Stimulated activated effector memory CD8-positive, alpha-beta T cell treated with anti-CD3 and anti-CD28 coated beads, Interleukin-12 subunit alpha, Interleukin-12 subunit beta, amount 100 ng/mL, for 72 hours (primary cell): ENCODE data around the gene P3R3URF.
"Not testable (repeated sequence)": the region's sequence is repeated elsewhere in the genome, so short reads cannot be mapped to it uniquely, and the experiment has no call there.

ENCODE experiments used
- ATAC-seq: fragments of 150-1000 bp; cut with Tn5 transposase; 2 replicates; pipeline ENCODE4 v1.10.0; 2021
- DNase-seq, 2 donors: peaks; one replicate each; pipeline ENCODE4 v3.0.0; 2021 to 2022; ENCODE audit warnings: low spot score in 2 of 2
- H3K27ac Mint-ChIP-seq: one replicate; pipeline ENCODE4 v1.8.0; 2022; ENCODE audit warnings: mild to moderate bottlenecking, mixed read lengths
- H3K36me3 Mint-ChIP-seq: one replicate; pipeline ENCODE4 v1.8.0; 2022; ENCODE audit warnings: mild to moderate bottlenecking, mixed read lengths
- H3K4me1 Mint-ChIP-seq: one replicate; pipeline ENCODE4 v1.8.0; 2022; ENCODE audit warnings: mixed read lengths
- H3K4me3 Mint-ChIP-seq: one replicate; pipeline ENCODE4 v1.8.0; 2022; ENCODE audit warnings: mild to moderate bottlenecking, mixed read lengths
- H3K9me3 Mint-ChIP-seq: one replicate; pipeline ENCODE4 v1.8.0; 2022; ENCODE audit warnings: mixed read lengths

The P3R3URF gene

GRCh38 chr1:46176211-46176865 is at the start of gene P3R3URF:
P3R3URF (minus strand) TSS chr1:46176488; CDS start chr1:46176471, 17 bp downstream.
- Mint-ChIP-seq H3K9me3 (no peaks in the 10 kb centered on the region), H3K4me1 (no peaks in the 10 kb centered on the region), H3K4me3 (no peak within 1 kb of the TSS), H3K27ac (no peak within 1 kb of the TSS), H3K36me3 (no peaks in the 10 kb centered on the region)
- no peak for DNase-seq
- ATAC-seq = no peak

- no peak for ATAC-seq
- Mint-ChIP-seq H3K36me3 (no peaks in the 10 kb centered on the region), H3K4me1 (peaks cover 6% of the 10 kb centered on the region), H3K4me3 (no peak overlapping the region), H3K27ac (no peak overlapping the region), H3K9me3 (no peaks in the 10 kb centered on the region)
- no peak for DNase-seq
Observed at GRCh38 chr1:46224966-46225365, 48.7 kb upstream of the P3R3URF start.

GRCh38 chr1:46223472-46223943 is 47.2 kb upstream of the P3R3URF start:
- Mint-ChIP-seq H3K36me3 (no peaks in the 10 kb centered on the region), H3K4me1 (peaks cover 6% of the 10 kb centered on the region), H3K4me3 (no peak overlapping the region), H3K27ac (no peak overlapping the region), H3K9me3 (no peaks in the 10 kb centered on the region)
- ATAC-seq (peak; percentile 93), DNase-seq (peak; percentile 35 to 77)

- H3K4me3 Mint-ChIP-seq, H3K36me3 Mint-ChIP-seq, DNase-seq, ATAC-seq, H3K4me1 Mint-ChIP-seq, H3K9me3 Mint-ChIP-seq, H3K27ac Mint-ChIP-seq: not testable (repeated sequence)
Observed at GRCh38 chr1:46223055-46223454, 46.8 kb upstream of the P3R3URF start.

GRCh38 chr1:46221749-46222148 is 45.5 kb upstream of the P3R3URF start:
- no peaks in the 10 kb centered on the region for H3K36me3 Mint-ChIP-seq
- no peak overlapping the region for H3K27ac Mint-ChIP-seq
- DNase-seq = no peak
- H3K9me3 Mint-ChIP-seq = no peaks in the 10 kb centered on the region
- no peak for ATAC-seq
- H3K4me1 Mint-ChIP-seq = peaks cover 6% of the 10 kb centered on the region
- no peak overlapping the region for H3K4me3 Mint-ChIP-seq

- Mint-ChIP-seq H3K4me3 (no peak overlapping the region), H3K36me3 (no peaks in the 10 kb centered on the region), H3K4me1 (peaks cover 6% of the 10 kb centered on the region), H3K9me3 (no peaks in the 10 kb centered on the region), H3K27ac (peak overlapping the region; percentile 41)
- no peak for ATAC-seq
- DNase-seq = no peak
Observed at GRCh38 chr1:46220808-46221207, 44.5 kb upstream of the P3R3URF start.

- no peak for ATAC-seq
- Mint-ChIP-seq H3K9me3 (no peaks in the 10 kb centered on the region), H3K27ac (no peak overlapping the region), H3K36me3 (no peaks in the 10 kb centered on the region), H3K4me3 (no peak overlapping the region), H3K4me1 (peaks cover 6% of the 10 kb centered on the region)
- no peak for DNase-seq
Observed at GRCh38 chr1:46219551-46220520, 43.5 kb upstream of the P3R3URF start.

GRCh38 chr1:46218443-46218842 is 42.2 kb upstream of the P3R3URF start:
- DNase-seq (no peak), ATAC-seq (no peak)
- H3K4me1 Mint-ChIP-seq = peaks cover 6% of the 10 kb centered on the region

GRCh38 chr1:46215504-46215903 is 39.2 kb upstream of the P3R3URF start:
- Mint-ChIP-seq H3K27ac (no peak overlapping the region), H3K9me3 (no peaks in the 10 kb centered on the region), H3K36me3 (no peaks in the 10 kb centered on the region), H3K4me1 (no peaks in the 10 kb centered on the region), H3K4me3 (no peak overlapping the region)
- no peak for DNase-seq
- no peak for ATAC-seq

More at GRCh38 chr1:46218443-46218842, 42.2 kb upstream of the P3R3URF start:
- H3K4me3 Mint-ChIP-seq = no peak overlapping the region
- H3K9me3 Mint-ChIP-seq = no peaks in the 10 kb centered on the region
- no peak overlapping the region for H3K27ac Mint-ChIP-seq
- no peaks in the 10 kb centered on the region for H3K36me3 Mint-ChIP-seq

- Mint-ChIP-seq H3K4me1 (no peaks in the 10 kb centered on the region), H3K4me3 (no peak overlapping the region), H3K27ac (no peak overlapping the region), H3K9me3 (no peaks in the 10 kb centered on the region), H3K36me3 (no peaks in the 10 kb centered on the region)
- no peak for ATAC-seq
- DNase-seq = no peak
Observed at GRCh38 chr1:46211051-46211450, 34.8 kb upstream of the P3R3URF start.

GRCh38 chr1:46210561-46210960 is 34.3 kb upstream of the P3R3URF start:
- Mint-ChIP-seq H3K36me3 (no peaks in the 10 kb centered on the region), H3K27ac (no peak overlapping the region), H3K4me1 (no peaks in the 10 kb centered on the region), H3K4me3 (no peak overlapping the region), H3K9me3 (no peaks in the 10 kb centered on the region)
- ATAC-seq (no peak), DNase-seq (no peak)

GRCh38 chr1:46206399-46206798 is 30.1 kb upstream of the P3R3URF start:
- DNase-seq = no peak
- Mint-ChIP-seq H3K27ac (no peak overlapping the region), H3K36me3 (peaks cover 5% of the 10 kb centered on the region), H3K4me3 (no peak overlapping the region), H3K9me3 (no peaks in the 10 kb centered on the region), H3K4me1 (peaks cover 7% of the 10 kb centered on the region)
- no peak for ATAC-seq

- DNase-seq (no peak), ATAC-seq (no peak)
- no peak overlapping the region for H3K27ac Mint-ChIP-seq
- no peaks in the 10 kb centered on the region for H3K9me3 Mint-ChIP-seq
- H3K4me3 Mint-ChIP-seq = no peak overlapping the region
- H3K36me3 Mint-ChIP-seq = peaks cover 5% of the 10 kb centered on the region
- peaks cover 7% of the 10 kb centered on the region for H3K4me1 Mint-ChIP-seq
Observed at GRCh38 chr1:46205791-46206190, 29.5 kb upstream of the P3R3URF start.

GRCh38 chr1:46205141-46205540 is 28.9 kb upstream of the P3R3URF start:
- H3K9me3 Mint-ChIP-seq = no peaks in the 10 kb centered on the region
- no peak overlapping the region for H3K4me3 Mint-ChIP-seq
- peak overlapping the region; percentile 10 for H3K27ac Mint-ChIP-seq
- DNase-seq (no peak), ATAC-seq (no peak)
- peaks cover 7% of the 10 kb centered on the region for H3K4me1 Mint-ChIP-seq
- peaks cover 5% of the 10 kb centered on the region for H3K36me3 Mint-ChIP-seq

- Mint-ChIP-seq H3K36me3 (peaks cover 5% of the 10 kb centered on the region), H3K9me3 (no peaks in the 10 kb centered on the region), H3K4me1 (peaks cover 7% of the 10 kb centered on the region), H3K4me3 (peak overlapping the region; percentile 75), H3K27ac (peak overlapping the region; percentile 10)
- DNase-seq (no peak), ATAC-seq (no peak)
Observed at GRCh38 chr1:46204406-46204742, 28.1 kb upstream of the P3R3URF start.
